Retinal pigment epithelial cell (primary cell): ENCODE measurements around the gene PLEKHM3.

ENCODE experiments used
- DNase-seq: peaks from one replicate; pipeline ENCODE4 v3.0.0-alpha.2; 2010; ENCODE audit warnings: low read depth
- H3K4me3 ChIP-seq: 2 replicates; pipeline ENCODE4 v1.5.1; 2011; ENCODE audit warnings: mild to moderate bottlenecking, low read length, control low read depth, moderate library complexity
- CTCF ChIP-seq: conservative IDR thresholded peaks from 2 replicates; pipeline ENCODE4 v1.5.1; 2011; ENCODE audit warnings: low read depth, low read length, control low read depth, inconsistent platforms

PLEKHM3 gene

GRCh38 chr2:207847098-207847806, 178.1 kb downstream of the PLEKHM3 start:
- no peak overlapping the region for H3K4me3 ChIP-seq
- no peak for DNase-seq
- no peak for TF ChIP-seq CTCF

GRCh38 chr2:207845202-207845864, 180.0 kb downstream of the PLEKHM3 start:
- H3K4me3 ChIP-seq: no peak overlapping the region
- no peak for TF ChIP-seq CTCF
- no peak for DNase-seq

- no peak for DNase-seq
- H3K4me3 ChIP-seq: no peak overlapping the region
- no peak for TF ChIP-seq CTCF
Observed at GRCh38 chr2:207844648-207845047, 180.7 kb downstream of the PLEKHM3 start.

GRCh38 chr2:207840101-207840500, 185.2 kb downstream of the PLEKHM3 start:
- DNase-seq: no peak
- no peak overlapping the region for H3K4me3 ChIP-seq
- TF ChIP-seq CTCF: no peak

- TF ChIP-seq CTCF: no peak
- no peak for DNase-seq
- no peak overlapping the region for H3K4me3 ChIP-seq
Observed at GRCh38 chr2:207839575-207839974, 185.8 kb downstream of the PLEKHM3 start.

GRCh38 chr2:207839028-207839427, 186.3 kb downstream of the PLEKHM3 start:
- H3K4me3 ChIP-seq: no peak overlapping the region
- no peak for TF ChIP-seq CTCF
- DNase-seq: no peak

- no peak overlapping the region for H3K4me3 ChIP-seq
- TF ChIP-seq CTCF: no peak
Observed at GRCh38 chr2:207836521-207837133, 188.7 kb downstream of the PLEKHM3 start.

More at GRCh38 chr2:207836521-207837133, 188.7 kb downstream of the PLEKHM3 start:
- DNase-seq: no peak
